ENCODE results near the gene FAM174C.

DNA sequence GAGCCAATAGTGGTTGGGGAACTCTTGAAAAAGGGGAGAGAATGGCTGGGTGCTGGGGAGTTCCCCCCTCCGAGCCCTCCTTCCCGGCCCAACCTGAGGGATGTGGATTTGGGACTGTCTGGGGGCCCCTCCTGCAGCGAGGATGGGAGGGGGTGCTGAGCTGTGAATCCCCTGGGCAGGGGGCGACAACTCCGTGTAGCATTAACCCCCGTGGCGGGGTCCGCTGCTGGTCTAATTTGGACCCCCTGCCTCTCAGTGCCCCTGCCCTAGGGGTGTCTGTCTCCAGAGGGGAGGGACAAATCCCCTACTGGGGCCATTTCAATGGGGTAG, 17.2 kb upstream of the FAM174C start:
- TF ChIP-seq, protein P1, sequence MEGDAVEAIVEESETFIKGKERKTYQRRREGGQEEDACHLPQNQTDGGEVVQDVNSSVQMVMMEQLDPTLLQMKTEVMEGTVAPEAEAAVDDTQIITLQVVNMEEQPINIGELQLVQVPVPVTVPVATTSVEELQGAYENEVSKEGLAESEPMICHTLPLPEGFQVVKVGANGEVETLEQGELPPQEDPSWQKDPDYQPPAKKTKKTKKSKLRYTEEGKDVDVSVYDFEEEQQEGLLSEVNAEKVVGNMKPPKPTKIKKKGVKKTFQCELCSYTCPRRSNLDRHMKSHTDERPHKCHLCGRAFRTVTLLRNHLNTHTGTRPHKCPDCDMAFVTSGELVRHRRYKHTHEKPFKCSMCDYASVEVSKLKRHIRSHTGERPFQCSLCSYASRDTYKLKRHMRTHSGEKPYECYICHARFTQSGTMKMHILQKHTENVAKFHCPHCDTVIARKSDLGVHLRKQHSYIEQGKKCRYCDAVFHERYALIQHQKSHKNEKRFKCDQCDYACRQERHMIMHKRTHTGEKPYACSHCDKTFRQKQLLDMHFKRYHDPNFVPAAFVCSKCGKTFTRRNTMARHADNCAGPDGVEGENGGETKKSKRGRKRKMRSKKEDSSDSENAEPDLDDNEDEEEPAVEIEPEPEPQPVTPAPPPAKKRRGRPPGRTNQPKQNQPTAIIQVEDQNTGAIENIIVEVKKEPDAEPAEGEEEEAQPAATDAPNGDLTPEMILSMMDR (conservative IDR thresholded peaks at IDR 0.05 in 1 of 2, IDR thresholded peaks at IDR 0.05 in 1 of 2; ENCODE audit: extremely low read depth in 1 of 2, insufficient read depth in 1 of 2, low read depth in 1 of 2, low read length in 2 of 2): no peak
- no peak for TF ChIP-seq EZH2 (IDR thresholded peaks at IDR 0.05; ENCODE audit: borderline replicate concordance, low read length)
